Thoracic aorta (tissue), 2 donors: ENCODE measurements around the gene RPL13. TPM values are rescaled to one million over a fixed set of nuclear protein-coding genes. Genes with fewer than 3 reads are reported as not detected.

Source experiments
- ATAC-seq: fragments of 150-250 bp; one replicate; pipeline ENCODE4 v1.8.0; 2017; ENCODE audit warnings: low read depth; ENCODE audit not compliant: insufficient number of reproducible peaks, low FRiP score
- DNase-seq: peaks from one replicate; pipeline ENCODE4 v3.0.0-alpha.2; 2020; ENCODE audit warnings: low spot score
- H3K27ac ChIP-seq, 2 donors: fragments of 200-600 bp; sonication (generic); 1 replicate in 1 of 2; 2 replicates in 1 of 2; pipeline ENCODE4 v1.5.1; 2016; ENCODE audit warnings: mild to moderate bottlenecking in 2 of 2, moderate library complexity in 2 of 2
- H3K27me3 ChIP-seq: fragments of 200-600 bp; sonication (generic); replicated peaks from 2 replicates; pipeline ENCODE4 v1.6.0; 2016; ENCODE audit warnings: mild to moderate bottlenecking; ENCODE audit not compliant: insufficient read depth
- H3K36me3 ChIP-seq: fragments of 200-600 bp; sonication (generic); one replicate; pipeline ENCODE4 v1.5.1; 2016
- H3K4me1 ChIP-seq, 2 donors: fragments of 200-600 bp; sonication (generic); 1 replicate in 1 of 2; 2 replicates in 1 of 2; pipeline versions ENCODE4 v1.5.1 to v1.6.0; 2016; ENCODE audit warnings: low read depth in 2 of 2, mild to moderate bottlenecking in 1 of 2; ENCODE audit not compliant: control insufficient read depth in 1 of 2
- H3K4me3 ChIP-seq: fragments of 200-600 bp; sonication (generic); 2 replicates; pipeline ENCODE4 v1.5.1; 2016; ENCODE audit warnings: mild to moderate bottlenecking
- H3K9me3 ChIP-seq: fragments of 200-600 bp; sonication (generic); 2 replicates; pipeline ENCODE4 v1.5.1; 2016
- CTCF ChIP-seq: fragments of 200-600 bp; sonication (generic); IDR thresholded peaks from one replicate; pipeline ENCODE4 v1.5.1; 2019; ENCODE audit warnings: antibody characterized with exemption
- total RNA-seq, 2 donors: library from RNA; depleted of rRNA; stranded (reverse); fragments of >200 nt; gene quantifications; one replicate each; pipeline versions ENCODE4 v1.1.0 to v1.2.3, GENCODE V29; 2016

The RPL13 gene
- total RNA-seq, 2 donors from 2014 or later: 3,914 to 4,192 TPM

DNA sequence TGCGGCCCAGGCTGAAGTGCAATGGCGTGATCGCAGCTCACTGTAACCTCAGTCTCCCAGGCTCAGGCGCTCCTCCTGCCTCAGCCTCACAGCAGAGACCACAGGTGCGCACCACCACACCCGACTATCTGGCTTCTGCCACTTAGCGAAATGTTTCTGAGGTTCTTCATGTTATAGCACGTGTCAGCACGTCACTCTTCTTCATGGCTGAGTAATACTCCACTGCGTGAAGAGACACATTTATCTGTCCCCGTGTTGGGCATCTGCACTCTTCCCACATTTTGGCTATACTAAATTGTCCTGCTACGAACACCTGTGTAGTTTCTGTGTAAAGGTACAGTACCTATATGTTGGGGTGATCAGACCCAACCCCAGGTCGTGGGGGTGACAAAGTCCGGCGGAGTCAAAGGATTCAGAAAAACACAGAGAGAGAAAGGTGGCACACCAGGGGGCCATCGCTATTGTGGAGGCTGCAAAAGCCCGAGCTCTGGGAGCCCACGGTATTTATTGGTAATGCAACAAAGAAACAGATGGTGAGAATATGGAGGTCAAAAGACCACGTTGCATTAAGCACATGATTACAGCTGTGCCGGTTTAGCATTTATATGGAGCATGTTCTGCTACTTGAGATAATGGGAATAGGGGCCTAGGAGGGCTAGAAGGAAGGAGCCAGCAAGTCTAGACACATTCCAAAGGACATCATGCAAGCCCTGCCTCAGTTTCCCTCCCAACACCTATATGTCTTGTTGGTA lies 52.1 kb downstream of the RPL13 start:
- H3K27me3 ChIP-seq: no peaks in the 10 kb centered on the region
- no peaks in the 10 kb centered on the region for H3K9me3 ChIP-seq
- TF ChIP-seq CTCF: no peak
- DNase-seq (no peak), ATAC-seq (no peak)
- H3K4me1 ChIP-seq: no peaks in the 10 kb centered on the region
- no peak overlapping the region for H3K4me3 ChIP-seq
- no peaks in the 10 kb centered on the region for H3K36me3 ChIP-seq
- no peak overlapping the region for H3K27ac ChIP-seq

GRCh38 chr16:89613231-89613953 lies 52.9 kb downstream of the RPL13 start, which contains the start of gene DPEP1:
DPEP1 (plus strand) TSS chr16:89613642; CDS start chr16:89630411, 16,769 bp downstream.
- Histone ChIP-seq H3K4me3 (no peak within 1 kb of the TSS), H3K27me3 (no peaks in the 10 kb centered on the region)

GRCh38 chr16:89613954-89614459 lies 53.5 kb downstream of the RPL13 start:
- no peaks in the 10 kb centered on the region for H3K4me1 ChIP-seq
- TF ChIP-seq CTCF: no peak
- no peak overlapping the region for H3K27ac ChIP-seq
- no peaks in the 10 kb centered on the region for H3K36me3 ChIP-seq
- no peak for ATAC-seq
- no peak for DNase-seq
- no peaks in the 10 kb centered on the region for H3K27me3 ChIP-seq
- no peaks in the 10 kb centered on the region for H3K9me3 ChIP-seq
- H3K4me3 ChIP-seq: no peak overlapping the region

More at GRCh38 chr16:89613231-89613953, 52.9 kb downstream of the RPL13 start, which contains the start of gene DPEP1:
- no peaks in the 10 kb centered on the region for H3K4me1 ChIP-seq
- DNase-seq (no peak), ATAC-seq (no peak)
- no peak for TF ChIP-seq CTCF
- H3K9me3 ChIP-seq: no peaks in the 10 kb centered on the region
- H3K36me3 ChIP-seq: no peaks in the 10 kb centered on the region
- H3K27ac ChIP-seq: no peak within 1 kb of the TSS

Other genes starting within 250 kb of the RPL13 start
- gene ANKRD11, start 70.1 kb upstream of the RPL13 start, total RNA-seq: 100 to 1,000 TPM; 125 to 129 TPM
- gene SPG7, start 52.3 kb upstream of the RPL13 start, total RNA-seq: 100 to 1,000 TPM; 214 to 333 TPM
- gene CPNE7, start 15.1 kb downstream of the RPL13 start, total RNA-seq: not detected
- not detected for gene DPEP1, start 53.0 kb downstream of the RPL13 start, total RNA-seq
- 10 to 100 TPM; 63.0 to 77.2 TPM for gene CHMP1A, start 97.0 kb downstream of the RPL13 start, total RNA-seq
- gene SPATA33, start 97.2 kb downstream of the RPL13 start, total RNA-seq: 1 to 10 TPM; 3.2 to 3.9 TPM
- 10 to 100 TPM; 20.3 to 35.2 TPM for gene CDK10, start 126.0 kb downstream of the RPL13 start, total RNA-seq
- gene SPATA2L, start 141.0 kb downstream of the RPL13 start, total RNA-seq: 10 to 100 TPM; 19.0 to 24.1 TPM
- gene VPS9D1, start 160.2 kb downstream of the RPL13 start, total RNA-seq: 10 to 100 TPM in 1 of 2 donors, 1 to 10 TPM in 1; 9.5 to 18.3 TPM
- gene ZNF276, start 160.9 kb downstream of the RPL13 start, total RNA-seq: 10 to 100 TPM; 25.0 to 34.1 TPM